DOHH2 (cell line): ENCODE data around the gene KBTBD2.
"Not testable (repeated sequence)": the region's sequence is repeated elsewhere in the genome, so short reads cannot be mapped to it uniquely, and the experiment has no call there.

Experiments
- H3F3A ChIP-seq: fragments of 200-600 bp; sonication (generic), shearing (Covaris generic); 2 replicates; pipeline ENCODE4 v1.6.0; 2016; ENCODE audit warnings: antibody characterized with exemption, mild to moderate bottlenecking; ENCODE audit not compliant: control insufficient read depth, insufficient read depth
- H3K27ac ChIP-seq: fragments of 200-600 bp; sonication (generic); 2 replicates; pipeline ENCODE4 v1.5.1; 2014; ENCODE audit warnings: low read depth, mild to moderate bottlenecking, low read length, moderate library complexity
- H3K27me3 ChIP-seq: fragments of 200-600 bp; sonication (generic); 2 replicates; pipeline ENCODE4 v1.6.1; 2014; ENCODE audit warnings: mild to moderate bottlenecking, low read length, mixed read lengths; ENCODE audit not compliant: control insufficient read depth
- H3K36me3 ChIP-seq: fragments of 200-600 bp; sonication (generic); 2 replicates; pipeline ENCODE4 v1.6.1; 2014; ENCODE audit warnings: mild to moderate bottlenecking, low read length, moderate library complexity, mixed read lengths; ENCODE audit not compliant: control insufficient read depth
- H3K4me1 ChIP-seq: fragments of 200-600 bp; sonication (generic); 2 replicates; pipeline ENCODE4 v1.6.1; 2014; ENCODE audit warnings: mild to moderate bottlenecking, low read length, mixed read lengths; ENCODE audit not compliant: control insufficient read depth
- H3K4me2 ChIP-seq: fragments of 200-600 bp; sonication (generic); 2 replicates; pipeline ENCODE4 v1.6.0; 2014; ENCODE audit warnings: mild to moderate bottlenecking, low read length, moderate library complexity
- H3K4me3 ChIP-seq: fragments of 200-600 bp; sonication (generic); 2 replicates; pipeline ENCODE4 v1.5.1; 2014; ENCODE audit warnings: mild to moderate bottlenecking, low read length, mixed read lengths
- H3K79me2 ChIP-seq: fragments of 200-600 bp; sonication (generic); 2 replicates; pipeline ENCODE4 v1.6.1; 2014; ENCODE audit warnings: mild to moderate bottlenecking, low read length, mixed read lengths; ENCODE audit not compliant: control insufficient read depth
- H3K9me2 ChIP-seq: fragments of 200-600 bp; sonication (generic); replicated peaks from 2 replicates; pipeline ENCODE4 v1.6.1; 2014; ENCODE audit warnings: mild to moderate bottlenecking, low read length, mixed read lengths; ENCODE audit not compliant: control insufficient read depth
- H3K9me3 ChIP-seq: fragments of 200-600 bp; sonication (generic); 2 replicates; pipeline ENCODE4 v1.6.1; 2014; ENCODE audit warnings: antibody characterized with exemption, low read length, mixed read lengths; ENCODE audit not compliant: control insufficient read depth, insufficient read depth
- H4K20me1 ChIP-seq: fragments of 200-600 bp; sonication (generic); 2 replicates; pipeline ENCODE4 v1.6.0; 2014; ENCODE audit warnings: low read depth, mild to moderate bottlenecking, antibody characterized with exemption, low read length, moderate library complexity; ENCODE audit not compliant: control insufficient read depth, insufficient read depth
- CTCF ChIP-seq: fragments of 200-600 bp; sonication (generic); IDR thresholded peaks from one replicate; pipeline ENCODE4 v1.5.1; 2014; ENCODE audit warnings: antibody characterized with exemption, mild to moderate bottlenecking, low read depth, low read length; ENCODE audit not compliant: poor library complexity, severe bottlenecking
- EZH2phosphoT487 ChIP-seq: fragments of 200-600 bp; sonication (generic); IDR thresholded peaks from 2 replicates; pipeline ENCODE4 v1.6.1; 2017; ENCODE audit warnings: borderline replicate concordance, mild to moderate bottlenecking, antibody characterized with exemption, low read length, moderate library complexity, mixed read lengths

Gene KBTBD2

GRCh38 chr7:32879460-32879859, 12.1 kb downstream of the KBTBD2 start:
- H3K4me1 ChIP-seq, result no peaks in the 10 kb centered on the region

GRCh38 chr7:32878023-32878422, 13.5 kb downstream of the KBTBD2 start:
- H4K20me1 ChIP-seq, result peaks cover 15% of the 10 kb centered on the region; the same call in 1 of the 2 replicates
- H3K79me2 ChIP-seq, result peaks cover 82% of the 10 kb centered on the region

More at GRCh38 chr7:32879460-32879859, 12.1 kb downstream of the KBTBD2 start:
- TF ChIP-seq CTCF, result no peak
- Histone ChIP-seq H3K4me3 (no peak overlapping the region), H3K9me3 (no peaks in the 10 kb centered on the region), H3K79me2 (peaks cover 95% of the 10 kb centered on the region), H3F3A (peaks cover 6% of the 10 kb centered on the region), H3K4me2 (no peak overlapping the region), H3K36me3 (peaks cover 39% of the 10 kb centered on the region), H3K9me2 (no peaks in the 10 kb centered on the region), H3K27me3 (no peaks in the 10 kb centered on the region), H4K20me1 (peaks cover 15% of the 10 kb centered on the region), H3K27ac (no peak overlapping the region)

GRCh38 chr7:32872421-32872820, 19.1 kb downstream of the KBTBD2 start:
- Histone ChIP-seq H3K27me3 (no peaks in the 10 kb centered on the region), H3K9me3 (no peaks in the 10 kb centered on the region), H3K4me1 (no peaks in the 10 kb centered on the region), H3F3A (no peaks in the 10 kb centered on the region), H3K36me3 (peaks cover 82% of the 10 kb centered on the region), H4K20me1 (no peaks in the 10 kb centered on the region), H3K27ac (no peak overlapping the region), H3K4me2 (no peak overlapping the region), H3K79me2 (peaks cover 34% of the 10 kb centered on the region), H3K9me2 (no peaks in the 10 kb centered on the region), H3K4me3 (no peak overlapping the region)
- no peak for TF ChIP-seq CTCF
- no peak for TF ChIP-seq EZH2phosphoT487

More at GRCh38 chr7:32878023-32878422, 13.5 kb downstream of the KBTBD2 start:
- H3K36me3 ChIP-seq, result peaks cover 47% of the 10 kb centered on the region
- not testable (repeated sequence) for H3K4me2 ChIP-seq, H3K27me3 ChIP-seq, H3K27ac ChIP-seq, H3K9me3 ChIP-seq, H3K4me3 ChIP-seq, H3F3A ChIP-seq, H3K9me2 ChIP-seq, H3K4me1 ChIP-seq

GRCh38 chr7:32871624-32872371, 19.8 kb downstream of the KBTBD2 start:
- no peaks in the 10 kb centered on the region for H3K9me2 ChIP-seq
- H3K36me3 ChIP-seq, result peaks cover 82% of the 10 kb centered on the region

More at GRCh38 chr7:32871624-32872371, 19.8 kb downstream of the KBTBD2 start:
- H3F3A ChIP-seq, result no peaks in the 10 kb centered on the region
- no peak overlapping the region for H3K4me2 ChIP-seq
- H3K9me3 ChIP-seq, result no peaks in the 10 kb centered on the region
- no peak overlapping the region for H3K4me3 ChIP-seq
- H4K20me1 ChIP-seq, result no peaks in the 10 kb centered on the region
- no peak overlapping the region for H3K27ac ChIP-seq
- no peaks in the 10 kb centered on the region for H3K4me1 ChIP-seq
- H3K27me3 ChIP-seq, result no peaks in the 10 kb centered on the region
- H3K79me2 ChIP-seq, result peaks cover 28% of the 10 kb centered on the region
- no peak for TF ChIP-seq CTCF
- TF ChIP-seq EZH2phosphoT487, result no peak
